Activated CD4-positive, CD25-positive, alpha-beta regulatory T cell treated with anti-CD3 and anti-CD28 coated beads, Interleukin-2, amount 50 U/mL, for 24 hours (primary cell): Measurements from ENCODE around the gene MYL9.

Experiments
- ATAC-seq, 2 donors: fragments of 150-1000 bp; cut with Tn5 transposase; one replicate each; pipeline ENCODE4 v1.10.0; 2021; ENCODE audit warnings: mild to moderate bottlenecking in 1 of 2, moderate library complexity in 1 of 2

Gene MYL9

DNA sequence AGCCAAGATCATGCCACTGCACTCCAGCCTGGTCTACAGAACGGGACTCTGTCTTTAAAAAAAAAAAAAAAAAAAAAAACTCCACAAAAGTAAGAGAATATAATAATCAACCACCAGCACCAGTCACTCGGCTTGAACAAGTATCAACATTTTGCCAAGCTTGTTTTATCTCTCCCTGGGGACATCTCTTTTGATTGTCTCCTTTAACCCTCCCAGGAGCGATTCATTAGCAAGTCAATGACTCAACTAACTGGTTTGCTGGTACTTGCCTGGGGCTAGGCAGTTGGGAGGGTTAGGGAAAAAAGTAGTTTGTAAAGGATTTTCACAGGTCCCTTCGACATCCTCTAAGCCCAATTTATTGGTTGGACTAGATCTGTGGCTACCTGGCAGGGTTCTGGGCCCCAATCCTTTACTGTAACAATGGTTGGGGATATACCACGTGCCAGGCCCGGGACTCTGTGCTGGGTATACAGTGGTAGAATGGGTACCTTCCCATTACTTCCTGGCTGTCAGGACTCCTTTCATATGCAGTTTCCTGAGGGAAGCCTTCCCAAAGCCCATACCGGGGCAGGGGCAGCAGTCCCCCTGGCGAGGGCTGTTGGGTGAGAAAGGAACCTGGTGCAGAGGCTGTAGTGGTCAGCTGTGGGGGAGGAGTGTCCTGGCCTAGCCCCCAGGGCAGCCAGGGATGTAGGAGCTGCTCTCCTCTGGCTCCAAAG is 44.2 kb downstream of the MYL9 start:
- ATAC-seq: no peak

DNA sequence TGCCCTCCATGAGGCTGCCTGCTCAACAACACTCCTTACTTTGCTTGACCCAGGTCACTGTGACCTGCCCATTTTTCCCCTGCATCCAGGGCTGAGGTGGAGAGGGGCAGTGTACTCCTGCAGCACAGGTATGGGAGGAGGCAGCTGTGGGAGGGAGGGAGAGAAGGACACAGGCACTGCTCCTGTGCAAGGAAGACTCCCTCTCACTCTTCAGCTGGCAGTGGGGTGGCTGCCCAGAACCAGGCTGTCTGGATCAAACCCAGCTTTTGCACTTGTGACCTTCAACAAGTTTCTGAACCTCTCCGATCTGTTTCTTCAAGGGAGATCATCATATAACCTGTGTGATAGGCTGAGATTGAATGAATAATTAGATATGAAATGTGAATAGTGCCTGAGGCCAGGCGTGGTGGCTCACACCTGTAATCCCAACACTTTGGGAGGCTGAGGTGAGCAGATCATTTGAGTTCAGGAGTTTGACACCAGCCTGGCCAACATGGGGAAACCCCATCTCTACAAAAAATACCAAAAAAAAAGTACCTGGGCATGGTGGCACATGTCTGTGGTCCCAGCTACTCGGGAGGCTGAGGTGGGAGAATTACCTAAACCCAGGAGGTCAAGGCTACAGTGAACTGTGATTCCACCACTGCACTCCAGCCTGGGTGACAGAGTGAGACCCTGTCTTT is 46.2 kb downstream of the MYL9 start:
- ATAC-seq: no peak

DNA sequence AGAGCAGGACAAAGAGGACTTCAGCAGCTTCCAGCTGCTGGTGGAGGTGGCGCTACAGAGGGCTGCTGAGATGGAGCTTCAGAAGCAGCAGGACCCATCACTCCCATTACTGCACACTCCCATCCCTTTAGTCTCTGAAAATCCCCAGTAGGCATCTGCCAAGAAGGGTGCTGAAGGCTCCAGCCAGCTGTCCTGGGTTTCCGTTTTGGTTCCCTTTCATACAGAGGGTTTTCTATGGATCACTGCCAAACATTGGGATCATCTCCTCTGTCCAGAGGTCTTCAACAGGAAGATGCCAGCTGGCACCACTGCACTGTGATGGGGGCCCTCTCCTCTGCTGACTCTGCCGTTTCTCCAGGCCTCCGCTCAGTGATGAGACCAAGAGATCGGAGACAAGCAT is 50.0 kb downstream of the MYL9 start:
- no peak for ATAC-seq

DNA sequence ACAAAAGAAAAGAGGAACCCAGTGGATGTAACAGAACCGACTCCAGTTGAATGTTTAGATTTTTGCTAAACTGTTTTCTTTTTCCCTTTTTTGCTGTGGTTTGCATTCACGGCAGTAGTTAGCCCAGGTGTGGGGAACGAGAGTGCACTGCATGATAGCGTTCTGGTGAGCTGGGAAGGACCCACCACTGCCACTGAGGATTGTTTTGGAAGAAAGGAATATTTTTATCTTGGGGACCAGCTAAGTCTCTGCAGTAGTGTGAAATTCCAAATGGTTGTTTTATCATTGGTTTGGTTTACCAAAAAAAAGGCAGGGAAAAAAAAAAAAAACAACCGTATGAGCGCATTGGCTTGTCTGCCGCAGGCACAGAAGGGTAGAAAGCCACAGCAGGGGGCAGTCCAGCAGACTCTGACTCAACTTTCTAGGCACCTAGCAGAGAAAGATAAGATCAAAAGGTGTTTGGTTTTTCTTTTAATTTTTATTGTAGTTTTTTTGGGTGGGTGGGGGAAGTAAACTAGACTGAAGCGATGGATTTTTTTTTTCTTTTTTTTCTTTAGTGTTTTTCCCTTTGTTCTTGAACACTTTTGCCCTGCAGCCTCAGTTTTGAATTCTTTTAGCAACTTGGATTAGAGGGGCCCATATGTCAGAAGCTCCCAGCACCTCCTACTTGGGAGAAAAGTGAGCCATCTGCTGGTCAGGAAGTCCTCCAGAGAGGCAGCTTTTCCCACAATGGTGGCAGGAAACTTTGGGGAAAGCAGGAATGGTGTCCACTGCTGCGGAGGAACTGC is 50.7 kb downstream of the MYL9 start:
- peak; percentile 52 to 59 for ATAC-seq

DNA sequence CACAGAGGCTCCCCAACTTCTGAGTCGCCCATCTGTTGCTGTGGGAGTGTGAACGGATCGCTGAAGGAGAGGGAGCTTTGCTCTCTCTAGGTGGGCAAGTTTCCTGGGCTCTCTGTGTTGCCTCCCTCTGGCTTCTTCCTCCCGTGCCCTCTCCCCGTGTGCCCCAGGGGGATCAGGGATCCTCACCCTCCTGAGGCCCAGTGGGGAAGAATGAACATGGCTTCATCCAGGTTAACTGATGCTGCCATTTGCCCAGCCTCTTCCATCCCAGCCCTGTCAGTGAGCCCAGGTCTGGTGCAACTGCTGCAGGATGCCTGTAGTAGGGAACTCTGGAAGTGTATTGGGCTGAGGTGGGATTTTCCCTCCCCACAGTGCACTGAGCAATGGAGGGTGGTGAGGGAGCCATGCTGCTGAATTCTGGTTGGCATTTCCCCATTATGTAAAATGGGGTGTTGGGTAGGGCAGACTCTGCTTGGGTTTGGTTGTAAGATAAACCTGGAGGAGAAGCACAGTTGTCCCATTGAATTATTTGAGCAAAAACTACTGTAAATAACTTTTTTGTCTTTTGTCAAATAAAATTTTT is 52.1 kb downstream of the MYL9 start:
- no peak for ATAC-seq

DNA sequence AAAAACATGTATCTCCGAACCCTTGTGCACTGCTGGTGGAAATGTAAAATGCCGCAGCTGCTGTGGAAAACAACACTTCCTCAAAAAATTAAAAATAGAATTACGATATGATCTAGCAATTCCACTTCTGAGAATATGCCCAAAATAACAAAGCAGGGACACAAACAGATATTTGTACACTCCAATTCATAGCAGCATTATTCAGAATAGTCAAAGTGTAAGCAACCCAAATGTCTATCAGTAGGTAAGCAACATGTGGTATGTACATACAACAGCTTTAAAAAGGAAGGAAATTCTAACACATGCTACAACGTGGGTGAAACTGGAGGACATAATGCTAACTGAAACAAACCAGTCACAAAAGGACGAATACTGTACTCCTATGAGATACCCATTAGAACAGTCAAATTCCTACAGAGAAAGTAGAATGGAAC is 58.6 kb downstream of the MYL9 start:
- ATAC-seq: no peak
